GM12873 (cell line): ENCODE results near the gene RBM47.

Experiments used
- CTCF ChIP-seq: IDR thresholded peaks from 2 replicates; pipeline ENCODE4 v1.5.1; 2012; ENCODE audit warnings: low read depth, mild to moderate bottlenecking, moderate library complexity, low read length, control low read depth; ENCODE audit not compliant: insufficient read depth; ENCODE audit errors: missing control alignments

RBM47 gene

GRCh38 chr4:40645586-40645985 lies 15.9 kb upstream of the RBM47 start:
- TF ChIP-seq CTCF = no peak

GRCh38 chr4:40632080-40632479 lies 2.4 kb upstream of the RBM47 start:
- TF ChIP-seq CTCF = no peak

GRCh38 chr4:40630335-40631021 lies 814 bp upstream of the RBM47 start:
- no peak for TF ChIP-seq CTCF

- no peak for TF ChIP-seq CTCF
These were observed 776 bp downstream of the RBM47 start for GRCh38 chr4:40628888-40629287.

- no peak for TF ChIP-seq CTCF
These were observed 2.1 kb downstream of the RBM47 start for GRCh38 chr4:40627540-40627939.

- TF ChIP-seq CTCF = no peak
These were observed 3.3 kb downstream of the RBM47 start for GRCh38 chr4:40626183-40626990.

GRCh38 chr4:40623707-40624106 lies 6.0 kb downstream of the RBM47 start:
- no peak for TF ChIP-seq CTCF
